GM12891 (cell line): ENCODE measurements around the gene ARGLU1.
A peak's percentile ranks its signal among the peaks of the same experiment; 100 is the strongest.

Experiments used
- DNase-seq: peaks from one replicate; pipeline ENCODE4 v3.0.0; 2011; ENCODE audit warnings: low spot score; ENCODE audit not compliant: insufficient read length
- FAIRE-seq: peaks from 2 replicates; lab custom pipeline; 2011; peaks lifted over from hg19 to GRCh38; lab: Jason Lieb, UNC
- PAX5 ChIP-seq: IDR thresholded peaks from 2 replicates; pipeline ENCODE4 v1.6.1; 2011; ENCODE audit warnings: low read length, moderate library complexity, mild to moderate bottlenecking; ENCODE audit not compliant: insufficient read depth, severe bottlenecking
- POLR2A ChIP-seq: IDR thresholded peaks from 2 replicates; pipeline ENCODE4 v1.6.1; 2011; ENCODE audit warnings: low read depth, low read length, control low read depth
- POLR2AphosphoS5 ChIP-seq: IDR thresholded peaks from 2 replicates; pipeline ENCODE4 v1.6.1; 2011; ENCODE audit warnings: low read depth, low read length, control low read depth
- POU2F2 ChIP-seq: IDR thresholded peaks from 2 replicates; pipeline ENCODE4 v1.6.1; 2011; ENCODE audit warnings: low read depth, mild to moderate bottlenecking, control low read depth, low read length, moderate library complexity
- SPI1 ChIP-seq: IDR thresholded peaks from 2 replicates; pipeline ENCODE4 v1.6.1; 2011; ENCODE audit warnings: low read depth, low read length, control low read depth
- TAF1 ChIP-seq: IDR thresholded peaks from 2 replicates; pipeline ENCODE4 v1.6.1; 2011; ENCODE audit warnings: low read depth, low read length, control low read depth

Gene ARGLU1

GRCh38 chr13:106568299-106569003 is 514 bp upstream of the ARGLU1 start:
- TF ChIP-seq POLR2A (no peak), POLR2AphosphoS5 (no peak), TAF1 (no peak), SPI1 (no peak), PAX5 (no peak), POU2F2 (no peak)
- FAIRE-seq (no peak), DNase-seq (no peak)

- peak; percentile 50 for DNase-seq
- TF ChIP-seq TAF1 = peak; percentile 42; the same call in 1 of the 2 replicates
- no peak for TF ChIP-seq PAX5
These were observed 1.1 kb downstream of the ARGLU1 start for GRCh38 chr13:106566641-106567473.

GRCh38 chr13:106565127-106565775 is 2.7 kb downstream of the ARGLU1 start:
- no peak for FAIRE-seq
- DNase-seq = no peak
- no peak for TF ChIP-seq POLR2A
- peak; percentile 68 for TF ChIP-seq SPI1
- no peak for TF ChIP-seq POU2F2
- no peak for TF ChIP-seq POLR2AphosphoS5

More at GRCh38 chr13:106566641-106567473, 1.1 kb downstream of the ARGLU1 start:
- FAIRE-seq = no peak

- peak; percentile 74 for FAIRE-seq
- no peak for DNase-seq
- TF ChIP-seq TAF1 (no peak), PAX5 (no peak), POLR2AphosphoS5 (no peak), POLR2A (no peak), SPI1 (no peak), POU2F2 (no peak)
These were observed 5.6 kb downstream of the ARGLU1 start for GRCh38 chr13:106562301-106562700.

- FAIRE-seq (peak; percentile 79), DNase-seq (peak; percentile 14)
- TF ChIP-seq POLR2A (no peak), POLR2AphosphoS5 (no peak), TAF1 (no peak), PAX5 (no peak), SPI1 (no peak; the same call in 1 of the 2 replicates), POU2F2 (no peak)
These were observed 6.3 kb downstream of the ARGLU1 start for GRCh38 chr13:106561551-106562170.

GRCh38 chr13:106560821-106561220 is 7.1 kb downstream of the ARGLU1 start:
- DNase-seq = no peak

GRCh38 chr13:106558527-106558926 is 9.4 kb downstream of the ARGLU1 start:
- FAIRE-seq (no peak), DNase-seq (no peak)
- TF ChIP-seq POU2F2 (no peak), POLR2A (no peak), TAF1 (no peak), PAX5 (no peak), SPI1 (no peak), POLR2AphosphoS5 (no peak)

More at GRCh38 chr13:106560821-106561220, 7.1 kb downstream of the ARGLU1 start:
- TF ChIP-seq SPI1 = no peak
- TF ChIP-seq POLR2A = no peak
- TF ChIP-seq TAF1 = no peak
- no peak for TF ChIP-seq POU2F2
- no peak for TF ChIP-seq PAX5
- no peak for TF ChIP-seq POLR2AphosphoS5
- no peak for FAIRE-seq

GRCh38 chr13:106555631-106556328 is 12.2 kb downstream of the ARGLU1 start:
- DNase-seq = no peak
- no peak for FAIRE-seq
- TF ChIP-seq TAF1 (no peak), POLR2AphosphoS5 (no peak), SPI1 (no peak), POLR2A (no peak), POU2F2 (no peak), PAX5 (no peak)

GRCh38 chr13:106551751-106552150 is 16.2 kb downstream of the ARGLU1 start:
- DNase-seq = no peak
- TF ChIP-seq PAX5 (no peak), POLR2AphosphoS5 (no peak), POU2F2 (no peak), TAF1 (no peak), SPI1 (no peak), POLR2A (no peak)
- FAIRE-seq = no peak
